ENCODE measurements around the gene DSG2.

The DSG2 gene

GRCh38 chr18:31563778-31564177, 65.8 kb downstream of the DSG2 start:
- H3K4me3 ChIP-seq (ENCODE audit: low read depth, low read length) = no peak overlapping the region
- no peak for DNase-seq (ENCODE audit: low read depth)
- peak; percentile 24 for TF ChIP-seq CTCF (IDR thresholded peaks at IDR 0.05; ENCODE audit: insufficient read depth, low read depth, low read length, missing control alignments)

GRCh38 chr18:31565345-31565744, 67.4 kb downstream of the DSG2 start:
- H3K4me3 ChIP-seq (ENCODE audit: low read depth, low read length) = no peak overlapping the region
- no peak for TF ChIP-seq CTCF (IDR thresholded peaks at IDR 0.05; ENCODE audit: insufficient read depth, low read depth, low read length, missing control alignments)
- no peak for DNase-seq (ENCODE audit: low read depth)

- DNase-seq (ENCODE audit: low read depth) = no peak
- no peak for TF ChIP-seq CTCF (IDR thresholded peaks at IDR 0.05; ENCODE audit: insufficient read depth, low read depth, low read length, missing control alignments)
- H3K4me3 ChIP-seq (ENCODE audit: low read depth, low read length) = no peak overlapping the region
Measured at GRCh38 chr18:31565782-31566512, 68.0 kb downstream of the DSG2 start.

GRCh38 chr18:31566576-31567306, 68.8 kb downstream of the DSG2 start:
- no peak overlapping the region for H3K4me3 ChIP-seq (ENCODE audit: low read depth, low read length)
- no peak for DNase-seq (ENCODE audit: low read depth)
- no peak for TF ChIP-seq CTCF (IDR thresholded peaks at IDR 0.05; ENCODE audit: insufficient read depth, low read depth, low read length, missing control alignments)

- no peak overlapping the region for H3K4me3 ChIP-seq (ENCODE audit: low read depth, low read length)
- no peak for TF ChIP-seq CTCF (IDR thresholded peaks at IDR 0.05; ENCODE audit: insufficient read depth, low read depth, low read length, missing control alignments)
Measured at GRCh38 chr18:31572368-31572767, 74.4 kb downstream of the DSG2 start.

GRCh38 chr18:31573051-31573450, 75.1 kb downstream of the DSG2 start:
- H3K4me3 ChIP-seq (ENCODE audit: low read depth, low read length) = no peak overlapping the region
- no peak for DNase-seq (ENCODE audit: low read depth)
- TF ChIP-seq CTCF (IDR thresholded peaks at IDR 0.05; ENCODE audit: insufficient read depth, low read depth, low read length, missing control alignments) = no peak

More at GRCh38 chr18:31572368-31572767, 74.4 kb downstream of the DSG2 start:
- no peak for DNase-seq (ENCODE audit: low read depth)

All from GM12865 (cell line).